ENCODE data around the gene ADCY7.

- TF ChIP-seq CTCF (conservative IDR thresholded peaks at IDR 0.05) (no peak), EZH2 (IDR thresholded peaks at IDR 0.05; ENCODE audit: low read depth) (no peak)
These were observed 39.2 kb downstream of the ADCY7 start for GRCh38 chr16:50305441-50306061.
